Testis (tissue), 2 donors: ENCODE measurements around the gene KAT2B.

Experiments
- CTCF ChIP-seq, 3 experiments: fragments of 450-650 bp in 2 of 3; fragments of 200-600 bp in 1 of 3; sonication (generic) in 1 of 3; IDR thresholded peaks; one replicate each; pipeline ENCODE4 v1.5.1; 2016 to 2019; ENCODE audit warnings: antibody characterized with exemption in 3 of 3, mild to moderate bottlenecking in 2 of 3, moderate library complexity in 1 of 3
- POLR2A ChIP-seq: fragments of 450-650 bp; IDR thresholded peaks from one replicate; pipeline ENCODE4 v1.6.1; 2017; ENCODE audit warnings: antibody characterized with exemption, mild to moderate bottlenecking, moderate library complexity

GRCh38 chr3:20111836-20112235 is 71.6 kb downstream of the KAT2B start:
- TF ChIP-seq POLR2A (no peak), CTCF (IDR thresholded peaks at IDR 0.05) (no peak)
